ENCODE data around the gene GALK1.
"Not testable (repeated sequence)": the region's sequence is repeated elsewhere in the genome, so short reads cannot be mapped to it uniquely, and the experiment has no call there.

GALK1 gene

GRCh38 chr17:75764711-75765421 is at the start of gene GALK1:
Gene GALK1 (minus strand): TSS chr17:75765192. CDS start chr17:75765136, 56 bp downstream.
- DNase-seq (ENCODE audit: low spot score): peak; percentile 88

- DNase-seq (ENCODE audit: low spot score): no peak
Measured at GRCh38 chr17:75814021-75814395, 49.0 kb upstream of the GALK1 start.

- DNase-seq (ENCODE audit: low spot score): no peak
Measured at GRCh38 chr17:75813081-75814020, 48.4 kb upstream of the GALK1 start.

GRCh38 chr17:75812096-75813013 is 47.4 kb upstream of the GALK1 start:
- DNase-seq (ENCODE audit: low spot score): no peak

GRCh38 chr17:75811174-75811573 is 46.2 kb upstream of the GALK1 start:
- DNase-seq (ENCODE audit: low spot score): no peak

- DNase-seq (ENCODE audit: low spot score): not testable (repeated sequence)
Measured at GRCh38 chr17:75810756-75811155, 45.8 kb upstream of the GALK1 start.

- no peak for DNase-seq (ENCODE audit: low spot score)
Measured at GRCh38 chr17:75810216-75810615, 45.2 kb upstream of the GALK1 start.

GRCh38 chr17:75809631-75810111 is 44.7 kb upstream of the GALK1 start:
- no peak for DNase-seq (ENCODE audit: low spot score)

GRCh38 chr17:75808905-75809621 is 44.1 kb upstream of the GALK1 start:
- no peak for DNase-seq (ENCODE audit: low spot score)

- DNase-seq (ENCODE audit: low spot score): no peak
Measured at GRCh38 chr17:75808549-75808904, 43.5 kb upstream of the GALK1 start.

- DNase-seq (ENCODE audit: low spot score): no peak
Measured at GRCh38 chr17:75807861-75808260, 42.9 kb upstream of the GALK1 start.

- DNase-seq (ENCODE audit: low spot score): no peak
Measured at GRCh38 chr17:75806822-75807500, 42.0 kb upstream of the GALK1 start.

- no peak for DNase-seq (ENCODE audit: low spot score)
Measured at GRCh38 chr17:75803883-75804282, 38.9 kb upstream of the GALK1 start.

GRCh38 chr17:75799402-75799801 is 34.4 kb upstream of the GALK1 start:
- DNase-seq (ENCODE audit: low spot score): no peak

GRCh38 chr17:75795820-75796607 is 31.0 kb upstream of the GALK1 start:
- DNase-seq (ENCODE audit: low spot score): no peak

GRCh38 chr17:75793460-75793859 is 28.5 kb upstream of the GALK1 start:
- DNase-seq (ENCODE audit: low spot score): no peak

GRCh38 chr17:75791254-75791653 is 26.3 kb upstream of the GALK1 start:
- DNase-seq (ENCODE audit: low spot score): no peak

- DNase-seq (ENCODE audit: low spot score): peak; percentile 86
Measured at GRCh38 chr17:75785016-75785890, 20.3 kb upstream of the GALK1 start.

GRCh38 chr17:75784473-75785015 is 19.6 kb upstream of the GALK1 start, which contains the start of gene UNK:
Gene UNK (plus strand): TSS chr17:75784806. CDS start chr17:75784881, 75 bp downstream.
- peak; percentile 97 for DNase-seq (ENCODE audit: low spot score)
